ENCODE data around the gene ARPP21.

GRCh38 chr3:35664460-35664919 is 25.2 kb downstream of the ARPP21 start:
- no peak for TF ChIP-seq FOXM1 (IDR thresholded peaks at IDR 0.05; ENCODE audit: borderline replicate concordance)
- TF ChIP-seq SP1 (IDR thresholded peaks at IDR 0.05): no peak
